22Rv1 (cell line): Measurements from ENCODE around the gene GPR146.

Experiments
- H3K27ac ChIP-seq: fragments of 450-650 bp; 2 replicates; pipeline ENCODE4 v1.5.1; 2017
- CTCF ChIP-seq: fragments of 450-650 bp; IDR thresholded peaks from 2 replicates; pipeline ENCODE4 v1.5.1; 2017; ENCODE audit warnings: mild to moderate bottlenecking
- ZFX ChIP-seq: fragments of 450-650 bp; IDR thresholded peaks from 2 replicates; pipeline ENCODE4 v1.6.1; 2017; ENCODE audit warnings: antibody characterized with exemption, borderline replicate concordance

GPR146 gene

GRCh38 chr7:1053816-1054370 lies 9.5 kb downstream of the GPR146 start:
- no peak overlapping the region for H3K27ac ChIP-seq
- TF ChIP-seq CTCF (no peak), ZFX (no peak)

GRCh38 chr7:1054438-1054837 lies 10.1 kb downstream of the GPR146 start:
- no peak overlapping the region for H3K27ac ChIP-seq
- TF ChIP-seq ZFX (no peak), CTCF (no peak)

- no peak overlapping the region for H3K27ac ChIP-seq
- TF ChIP-seq ZFX (no peak), CTCF (no peak)
Observed at GRCh38 chr7:1054861-1055450, 10.6 kb downstream of the GPR146 start.

DNA sequence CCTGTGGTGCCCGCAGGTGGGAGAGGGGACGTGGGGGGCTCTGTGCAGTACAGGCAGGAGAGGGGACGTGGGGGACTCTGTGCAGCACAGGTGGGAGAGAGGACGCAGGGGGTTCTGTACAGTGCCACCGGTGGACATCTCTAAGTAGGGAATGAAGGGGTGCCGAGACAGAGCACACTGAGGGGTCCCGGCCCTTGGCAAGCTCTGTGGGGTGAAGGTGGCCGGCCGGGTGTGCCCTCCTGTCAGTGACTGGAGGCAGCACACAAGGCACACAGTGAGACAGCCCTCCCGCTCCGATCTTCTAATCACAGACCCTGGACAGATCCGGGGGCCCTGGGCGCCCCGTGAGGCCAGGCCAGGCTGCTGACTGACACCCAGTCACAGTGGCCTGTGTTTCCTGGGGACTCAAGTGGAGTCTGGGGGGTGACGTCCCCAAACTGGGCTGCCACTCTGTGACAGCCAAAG lies 11.2 kb downstream of the GPR146 start:
- TF ChIP-seq CTCF (no peak), ZFX (no peak)
- H3K27ac ChIP-seq: no peak overlapping the region

- no peak overlapping the region for H3K27ac ChIP-seq
- no peak for TF ChIP-seq CTCF
- no peak for TF ChIP-seq ZFX
Observed at GRCh38 chr7:1055956-1056784, 11.8 kb downstream of the GPR146 start.

- TF ChIP-seq CTCF: no peak
- no peak for TF ChIP-seq ZFX
- H3K27ac ChIP-seq: no peak overlapping the region
Observed at GRCh38 chr7:1056785-1057410, 12.6 kb downstream of the GPR146 start.
